Suprapubic skin (tissue), 4 donors: ENCODE measurements around the gene ISM1. TPM values are rescaled to one million over a fixed set of nuclear protein-coding genes. Genes with fewer than 3 reads are reported as not detected.

Source experiments
- DNase-seq, 2 donors: peaks; one replicate each; pipeline ENCODE4 v3.0.0-alpha.2; 2019; ENCODE audit warnings: low spot score in 2 of 2
- H3K27ac ChIP-seq: fragments of 200-600 bp; sonication (generic); one replicate; pipeline ENCODE4 v1.5.1; 2019
- H3K27me3 ChIP-seq: fragments of 200-600 bp; sonication (generic); one replicate; pipeline ENCODE4 v1.5.1; 2019
- H3K36me3 ChIP-seq: fragments of 200-600 bp; sonication (generic); one replicate; pipeline ENCODE4 v1.5.1; 2019
- H3K4me1 ChIP-seq: fragments of 200-600 bp; sonication (generic); one replicate; pipeline ENCODE4 v1.5.1; 2019
- H3K4me3 ChIP-seq: fragments of 200-600 bp; sonication (generic); one replicate; pipeline ENCODE4 v1.5.1; 2019; ENCODE audit warnings: mild to moderate bottlenecking
- H3K9me3 ChIP-seq: fragments of 200-600 bp; sonication (generic); one replicate; pipeline ENCODE4 v1.5.1; 2019
- CTCF ChIP-seq, 2 donors: fragments of 200-600 bp in 1 of 2; fragments of 450-650 bp in 1 of 2; sonication (generic) in 1 of 2; IDR thresholded peaks; one replicate each; pipeline ENCODE4 v1.5.1; 2016 to 2019; ENCODE audit warnings: antibody characterized with exemption in 2 of 2, mild to moderate bottlenecking in 1 of 2, moderate library complexity in 1 of 2
- EP300 ChIP-seq: sonication (generic); formaldehyde crosslinking; IDR thresholded peaks from one replicate; pipeline ENCODE4 v1.6.1; 2017; ENCODE audit warnings: antibody characterized with exemption
- POLR2A ChIP-seq, 2 donors: fragments of 450-650 bp; IDR thresholded peaks; one replicate each; pipeline ENCODE4 v1.6.1; 2017; ENCODE audit warnings: antibody characterized with exemption in 2 of 2, mild to moderate bottlenecking in 2 of 2, moderate library complexity in 2 of 2
- POLR2AphosphoS5 ChIP-seq, 3 donors: sonication (generic); formaldehyde crosslinking; IDR thresholded peaks; one replicate each; pipeline ENCODE4 v1.6.1; 2017; ENCODE audit warnings: antibody characterized with exemption in 3 of 3
- WGBS: methylation state at CpG from one replicate; pipeline ENCODE4 v1.1.5; 2018; 5-methylcytosine and 5-hydroxymethylcytosine counted together
- total RNA-seq, 4 donors: library from RNA; depleted of rRNA; stranded (reverse); fragments of >200 nt; gene quantifications; one replicate each; pipeline ENCODE4 v1.1.0, GENCODE V29; 2016

ISM1 gene
- total RNA-seq, 4 donors from 2014 or later, result 9.0 to 21.8 (median 12.9) TPM

- Histone ChIP-seq H3K4me1 (peaks cover 5% of the 10 kb centered on the region), H3K36me3 (no peaks in the 10 kb centered on the region), H3K4me3 (no peak overlapping the region), H3K27me3 (no peaks in the 10 kb centered on the region), H3K9me3 (no peaks in the 10 kb centered on the region), H3K27ac (peak overlapping the region; percentile 52)
- 61% methylated on average over 9 of the region's 9 CpGs for WGBS
- TF ChIP-seq POLR2AphosphoS5 (IDR thresholded peaks at IDR 0.05) (peak in 1 of 3 donors; percentile 85), EP300 (no peak)
- peak in 1 of 2 donors; percentile 79 for DNase-seq
Measured at GRCh38 chr20:13277663-13278295, 56.7 kb downstream of the ISM1 start.

GRCh38 chr20:13278812-13279570 lies 57.9 kb downstream of the ISM1 start:
- Histone ChIP-seq H3K9me3 (no peaks in the 10 kb centered on the region), H3K36me3 (no peaks in the 10 kb centered on the region), H3K4me1 (peaks cover 5% of the 10 kb centered on the region), H3K27me3 (no peaks in the 10 kb centered on the region), H3K4me3 (no peak overlapping the region), H3K27ac (no peak overlapping the region)
- TF ChIP-seq CTCF (IDR thresholded peaks at IDR 0.05) (no peak), POLR2A (IDR thresholded peaks at IDR 0.05) (no peak), EP300 (no peak), POLR2AphosphoS5 (IDR thresholded peaks at IDR 0.05) (no peak)
- WGBS, result 64% methylated on average over 4 of the region's 5 CpGs
- DNase-seq, result no peak

GRCh38 chr20:13280609-13281324 lies 59.7 kb downstream of the ISM1 start:
- H3K4me1 ChIP-seq, result peaks cover 7% of the 10 kb centered on the region
- no peaks in the 10 kb centered on the region for H3K27me3 ChIP-seq
- H3K27ac ChIP-seq, result no peak overlapping the region
- no peaks in the 10 kb centered on the region for H3K9me3 ChIP-seq
- no peak for TF ChIP-seq CTCF (IDR thresholded peaks at IDR 0.05)
- TF ChIP-seq POLR2AphosphoS5 (IDR thresholded peaks at IDR 0.05), result no peak
- no peak for TF ChIP-seq POLR2A (IDR thresholded peaks at IDR 0.05)
- TF ChIP-seq EP300, result no peak
- no peak overlapping the region for H3K4me3 ChIP-seq
- DNase-seq, result no peak
- WGBS, result 89% methylated on average over 2 of the region's 2 CpGs
- no peaks in the 10 kb centered on the region for H3K36me3 ChIP-seq

GRCh38 chr20:13283869-13284829 lies 63.1 kb downstream of the ISM1 start:
- Histone ChIP-seq H3K4me1 (peaks cover 14% of the 10 kb centered on the region), H3K27me3 (no peaks in the 10 kb centered on the region), H3K36me3 (peaks cover 2% of the 10 kb centered on the region), H3K27ac (no peak overlapping the region), H3K9me3 (no peaks in the 10 kb centered on the region), H3K4me3 (no peak overlapping the region)
- no peak for TF ChIP-seq POLR2A (IDR thresholded peaks at IDR 0.05)
- TF ChIP-seq EP300, result no peak
- no peak for TF ChIP-seq POLR2AphosphoS5 (IDR thresholded peaks at IDR 0.05)
- TF ChIP-seq CTCF (IDR thresholded peaks at IDR 0.05), result no peak
- WGBS, result 80% methylated on average over 14 of the region's 14 CpGs
- DNase-seq, result no peak

- Histone ChIP-seq H3K36me3 (peaks cover 2% of the 10 kb centered on the region), H3K27ac (no peak overlapping the region), H3K27me3 (no peaks in the 10 kb centered on the region), H3K9me3 (no peaks in the 10 kb centered on the region), H3K4me1 (peaks cover 14% of the 10 kb centered on the region), H3K4me3 (no peak overlapping the region)
- no peak for TF ChIP-seq POLR2A (IDR thresholded peaks at IDR 0.05)
- TF ChIP-seq EP300, result no peak
- TF ChIP-seq CTCF (IDR thresholded peaks at IDR 0.05), result no peak
- no peak for TF ChIP-seq POLR2AphosphoS5 (IDR thresholded peaks at IDR 0.05)
- WGBS, result 40% methylated on average over 1 of the region's 1 CpG
- DNase-seq, result no peak
Measured at GRCh38 chr20:13284830-13285229, 63.8 kb downstream of the ISM1 start.
